K562 (cell line): Measurements from ENCODE around the gene VPS45. TPM values are rescaled to one million over a fixed set of nuclear protein-coding genes. Genes with fewer than 3 reads are reported as not detected.

Source experiments
- BCLAF1 ChIP-seq, 2 experiments: fragments of 450-650 bp in 1 of 2; IDR thresholded peaks; 2 replicates each; pipeline ENCODE4 v1.6.1; 2011 to 2017; ENCODE audit warnings: low read depth in 2 of 2, antibody characterized with exemption in 1 of 2, borderline replicate concordance in 1 of 2, low read length in 1 of 2, mild to moderate bottlenecking in 1 of 2, mixed read lengths in 1 of 2; ENCODE audit not compliant: control insufficient read depth in 1 of 2
- CAMTA2 ChIP-seq: fragments of 250-450 bp; sonication (Bioruptor Pico); conservative IDR thresholded peaks from 2 replicates; pipeline ENCODE4 v1.5.1; 2022
- DDX20 ChIP-seq: fragments of 450-650 bp; IDR thresholded peaks from 2 replicates; pipeline ENCODE4 v1.6.1; 2016; ENCODE audit warnings: missing genetic modification characterization, low read depth, mild to moderate bottlenecking, missing compliant biosample characterization, moderate library complexity
- E2F4 ChIP-seq: sonication (generic); formaldehyde crosslinking; IDR thresholded peaks from 2 replicates; pipeline ENCODE4 v1.8.0; 2022; ENCODE audit warnings: mild to moderate bottlenecking, low read depth, missing genetic modification reagents
- ELF4 ChIP-seq: fragments of 450-650 bp; formaldehyde crosslinking; IDR thresholded peaks from 2 replicates; pipeline ENCODE4 v1.4.0; 2022; ENCODE audit warnings: missing genetic modification characterization
- JUN ChIP-seq, 2 experiments: sonication (generic) in 1 of 2; formaldehyde crosslinking in 1 of 2; IDR thresholded peaks; 2 replicates each; pipeline versions ENCODE4 v1.6.1 to v1.8.0; 2012 to 2022; ENCODE audit warnings: borderline replicate concordance in 2 of 2, mild to moderate bottlenecking in 2 of 2, improper control_type of control experiment in 1 of 2, low read depth in 1 of 2, low read length in 1 of 2, missing genetic modification reagents in 1 of 2
- NCOR1 ChIP-seq: fragments of 450-650 bp; IDR thresholded peaks from 2 replicates; pipeline ENCODE4 v1.6.1; 2016; ENCODE audit warnings: mild to moderate bottlenecking, moderate library complexity
- RAD21 ChIP-seq, 2 experiments: fragments of 250-450 bp in 1 of 2; fragments of 450-650 bp in 1 of 2; sonication (Bioruptor Pico) in 1 of 2; formaldehyde crosslinking in 1 of 2; IDR thresholded peaks in 1 of 2; conservative IDR thresholded peaks in 1 of 2; 2 replicates each; pipeline versions ENCODE4 v1.4.0 to v1.8.0; 2020 to 2022; ENCODE audit warnings: mild to moderate bottlenecking in 2 of 2, moderate library complexity in 1 of 2
- RB1 ChIP-seq: fragments of 450-650 bp; IDR thresholded peaks from 2 replicates; pipeline ENCODE4 v1.6.1; 2017; ENCODE audit warnings: low read depth, mild to moderate bottlenecking
- RBM22 ChIP-seq: fragments of 200-400 bp; formaldehyde crosslinking; IDR thresholded peaks from 2 replicates; pipeline ENCODE4 v1.6.1; 2018; ENCODE audit warnings: low read length, low read depth; ENCODE audit not compliant: poor library complexity, severe bottlenecking
- RBM39 ChIP-seq: fragments of 200-400 bp; formaldehyde crosslinking; optimal IDR thresholded peaks from 2 replicates; pipeline ENCODE3; 2018; ENCODE audit warnings: low read depth, low read length
- SAFB2 ChIP-seq: fragments of 200-400 bp; formaldehyde crosslinking; IDR thresholded peaks from 2 replicates; pipeline ENCODE4 v1.6.1; 2018; ENCODE audit warnings: borderline replicate concordance, low read length, low read depth, moderate library complexity; ENCODE audit not compliant: severe bottlenecking
- TARDBP ChIP-seq: fragments of 450-650 bp; IDR thresholded peaks from 2 replicates; pipeline ENCODE4 v1.6.1; 2016
- ZNF143 ChIP-seq: sonication (generic); formaldehyde crosslinking; IDR thresholded peaks from 2 replicates; pipeline ENCODE4 v1.9.0; 2022; ENCODE audit warnings: mild to moderate bottlenecking, missing genetic modification reagents
- ZNF184 ChIP-seq: sonication (generic); formaldehyde crosslinking; IDR thresholded peaks from 2 replicates; pipeline ENCODE4 v1.5.0; 2020; ENCODE audit warnings: missing genetic modification reagents
- ZNF282 ChIP-seq: sonication (generic); formaldehyde crosslinking; IDR thresholded peaks from 2 replicates; pipeline ENCODE4 v1.8.1; 2023; ENCODE audit warnings: missing genetic modification reagents
- ZNF3 ChIP-seq: fragments of 250-450 bp; sonication (Bioruptor Pico); IDR thresholded peaks from 2 replicates; pipeline ENCODE4 v1.5.0; 2021; ENCODE audit warnings: mild to moderate bottlenecking, moderate library complexity
- ZNF764 ChIP-seq: fragments of 250-450 bp; sonication (Bioruptor Pico); IDR thresholded peaks from 2 replicates; pipeline ENCODE4 v1.4.0; 2020; ENCODE audit warnings: low read depth, mild to moderate bottlenecking, moderate library complexity
- polyA plus RNA-seq, 8 experiments: library from polyadenylated mRNA; depleted of rRNA in 4 of 8; stranded (reverse) in 5 of 8; unstranded in 3 of 8; fragments of >200 nt; fragmentation: Nextera tagmentation in 2 of 8; fragmentation: Illumina TruSeq in 1 of 8; extraction: Ambion mirVana in 2 of 8; extraction: Trizol in 1 of 8; gene quantifications; 2 replicates each; pipeline versions ENCODE4 v1.2.1 to v1.2.3, GENCODE V29; 2011 to 2014; ENCODE audit warnings: inconsistent platforms in 1 of 8, missing spikeins in 1 of 8
- total RNA-seq, 7 experiments: library from RNA; depleted of rRNA in 6 of 7; stranded (reverse); fragments of >200 nt in 6 of 7; fragmentation: Illumina TruSeq in 2 of 7; extraction: Trizol in 2 of 7; gene quantifications; 2 replicates each; pipeline versions ENCODE4 v1.2.1 to v1.2.3, GENCODE V29; 2011 to 2021; ENCODE audit warnings: low replicate concordance in 1 of 7

The VPS45 gene
- total and polyA plus RNA-seq, 9 of the 15 experiments (the other 6 are each of a cell fraction or from before 2014, with no cell fraction given): 17.9 to 48.2 (median 34.4) TPM

- no peak for TF ChIP-seq ZNF184 (CRISPR knock-in tag)
- no peak for TF ChIP-seq JUN (IDR thresholded peaks at IDR 0.05; ENCODE audit: borderline replicate concordance, low read depth, low read length)
- TF ChIP-seq JUN (CRISPR knock-in tag; IDR thresholded peaks at IDR 0.05; ENCODE audit: borderline replicate concordance): 0 out of 2 replicates have a peak, but pooled peaks have one; percentile 23
- TF ChIP-seq ZNF764 (CRISPR knock-in tag): no peak
- TF ChIP-seq NCOR1: no peak; the same call in 1 of the 2 replicates
- 0 out of 2 replicates have a peak, but pooled peaks have one; percentile 69 for TF ChIP-seq E2F4 (CRISPR knock-in tag)
- peak; percentile 92 for TF ChIP-seq ZNF143 (CRISPR knock-in tag)
- TF ChIP-seq BCLAF1 (IDR thresholded peaks at IDR 0.05; ENCODE audit: borderline replicate concordance in 1 of 2, control insufficient read depth in 1 of 2, low read depth in 2 of 2, low read length in 1 of 2): peak; percentile 48 to 85; a peak in 1 of 4 replicates
- TF ChIP-seq DDX20 (tag): no peak
- no peak for TF ChIP-seq ZNF282
- TF ChIP-seq TARDBP: no peak; the same call in 1 of the 2 replicates
- no peak for TF ChIP-seq ZNF3 (CRISPR knock-in tag)
- no peak for TF ChIP-seq RBM39
- TF ChIP-seq SAFB2: no peak
- no peak for TF ChIP-seq RAD21 (CRISPR knock-in tag; conservative IDR thresholded peaks at IDR 0.05 in 1 of 2, IDR thresholded peaks at IDR 0.05 in 1 of 2)
- TF ChIP-seq RBM22: no peak
- peak; percentile 87; the same call in 1 of the 2 replicates for TF ChIP-seq CAMTA2 (CRISPR knock-in tag)
- peak; percentile 62 for TF ChIP-seq RB1
- no peak for TF ChIP-seq ELF4 (CRISPR knock-in tag)
These were observed at the start of gene VPS45 (continued) for GRCh38 chr1:150067184-150068108.
